Skin epidermis (tissue), 12 donors: Measurements from ENCODE around the gene PGM2.
A peak's percentile ranks its signal among the peaks of the same experiment; 100 is the strongest.
"Not testable (repeated sequence)": the region's sequence is repeated elsewhere in the genome, so short reads cannot be mapped to it uniquely, and the experiment has no call there.

Experiments used
- H3K27ac ChIP-seq, 21 experiments: fragments of 200-600 bp; sonication (generic) in 11 of 21; one replicate each; pipeline ENCODE4 v1.5.0; 2020; ENCODE audit warnings: mild to moderate bottlenecking in 3 of 21, inconsistent platforms in 2 of 21, moderate library complexity in 2 of 21
- H3K4me3 ChIP-seq, 7 experiments: fragments of 200-600 bp; sonication (generic) in 2 of 7; one replicate each; pipeline ENCODE4 v1.5.0; 2020; ENCODE audit warnings: inconsistent platforms in 2 of 7, mild to moderate bottlenecking in 2 of 7, moderate library complexity in 1 of 7

The PGM2 gene

DNA sequence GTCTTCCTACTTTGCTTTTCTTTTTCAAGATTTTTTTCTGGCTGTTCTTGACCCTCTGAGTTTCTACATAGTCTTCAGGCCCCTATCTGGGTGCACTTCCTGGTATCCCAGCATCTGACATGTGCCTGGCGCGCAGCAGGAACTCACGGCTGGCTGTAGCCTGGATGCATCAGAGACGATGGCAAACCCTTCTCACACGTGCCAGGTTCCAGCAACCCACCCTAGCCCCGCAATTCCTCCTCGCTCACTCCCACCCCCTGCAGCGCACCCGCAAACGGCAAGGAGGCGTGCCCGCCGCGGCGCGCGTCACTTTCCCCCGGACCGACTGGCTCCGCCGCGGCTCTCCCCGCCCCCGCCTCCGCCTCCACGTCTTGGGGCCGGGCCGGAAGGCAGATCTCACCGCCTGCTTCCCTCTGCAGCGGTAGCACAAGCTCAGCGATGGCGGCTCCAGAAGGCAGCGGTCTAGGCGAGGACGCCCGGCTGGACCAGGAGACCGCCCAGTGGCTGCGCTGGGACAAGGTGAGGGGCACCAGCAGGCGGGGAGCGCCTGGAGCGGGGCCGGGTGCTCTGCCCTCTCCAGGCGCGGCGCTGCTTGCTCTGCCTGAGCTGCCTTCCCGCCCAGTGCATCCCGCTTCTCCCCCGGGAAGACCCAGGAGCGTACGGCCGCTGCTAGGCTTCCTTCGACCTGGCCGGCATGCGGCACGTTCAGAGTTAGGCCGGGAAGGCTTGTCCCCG lies at the start of gene PGM2:
Gene PGM2 (plus strand): TSS at position 392 of the 735 bp plus-strand sequence. CDS start 47 bp downstream, at position 439.
- Histone ChIP-seq H3K27ac (peak within 1 kb of the TSS; percentile 67 to 96 (median 89)), H3K4me3 (peak within 1 kb of the TSS; percentile 70 to 97 (median 94))

DNA sequence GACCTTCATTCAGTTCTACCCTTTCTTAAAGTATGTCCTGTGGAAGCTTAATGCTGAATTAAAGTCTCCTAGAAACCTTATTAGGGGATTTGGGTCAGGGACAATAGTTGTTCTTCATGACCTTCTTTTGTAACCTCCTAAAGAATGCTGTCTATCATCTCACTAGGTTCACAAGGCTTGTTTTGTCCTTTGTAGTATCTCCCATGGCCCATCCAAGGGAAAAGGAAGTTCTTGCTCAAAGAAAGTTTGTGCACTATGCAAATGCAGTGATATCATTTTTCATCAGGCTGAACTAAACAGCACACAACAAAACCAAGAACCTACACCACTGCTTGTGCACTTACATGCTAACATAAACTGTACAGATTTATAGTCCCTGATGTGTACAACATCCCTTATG lies 46.6 kb upstream of the PGM2 start:
- Histone ChIP-seq H3K4me3 (no peak overlapping the region), H3K27ac (peak overlapping the region in 1 of 21 experiments; percentile 21)

DNA sequence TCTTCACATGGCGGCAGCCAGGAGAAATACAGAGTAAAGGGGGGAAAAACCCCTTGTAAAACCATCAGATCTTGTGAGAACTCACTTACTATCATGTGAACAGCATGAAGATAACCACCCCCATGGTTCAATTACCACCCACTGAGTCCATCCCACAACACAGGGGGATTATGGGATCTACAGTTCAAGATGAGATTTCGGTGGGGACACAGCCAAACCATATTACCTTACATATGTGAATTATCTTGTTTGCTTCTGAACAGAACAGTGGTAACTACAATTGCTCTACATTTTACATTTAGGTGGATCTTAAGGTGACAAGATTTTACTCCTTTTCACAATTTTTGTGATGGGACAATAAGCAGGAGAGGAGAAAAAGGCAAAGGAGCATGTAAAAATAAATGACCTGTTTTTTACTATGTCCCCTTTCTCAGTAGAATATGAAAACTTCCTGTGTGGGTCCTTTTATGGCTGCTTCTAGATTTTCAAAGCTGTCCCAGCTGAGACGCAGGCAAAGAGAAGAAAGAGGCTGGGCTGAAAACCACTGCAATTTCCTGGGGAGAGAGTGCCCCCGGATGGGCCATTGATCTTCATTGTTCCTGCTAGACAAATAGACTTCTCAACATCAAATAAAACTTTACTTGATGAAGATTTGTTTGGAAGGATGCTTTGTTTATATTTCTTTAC lies 45.9 kb upstream of the PGM2 start:
- H3K4me3 ChIP-seq, result no peak overlapping the region
- H3K27ac ChIP-seq, result peak overlapping the region in 2 of 21 experiments; percentile 21 to 44

DNA sequence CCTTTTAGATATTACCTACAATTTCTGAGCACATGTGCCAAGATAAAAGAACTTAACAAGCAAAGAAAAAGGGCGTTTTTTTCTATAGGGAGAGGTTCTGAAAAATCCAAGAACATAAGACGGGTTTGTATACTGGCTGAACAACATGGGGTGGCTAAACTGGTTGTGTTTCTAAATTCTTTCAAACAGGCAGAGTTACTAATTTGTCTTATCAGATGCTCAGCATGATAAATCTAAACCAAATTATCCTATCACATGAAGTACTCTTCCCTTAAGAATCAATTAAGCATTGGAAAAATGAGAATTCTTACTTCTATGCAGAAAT lies 45.4 kb upstream of the PGM2 start:
- H3K27ac ChIP-seq, result peak overlapping the region in 2 of 21 experiments; percentile 29 to 44
- H3K4me3 ChIP-seq, result no peak overlapping the region

DNA sequence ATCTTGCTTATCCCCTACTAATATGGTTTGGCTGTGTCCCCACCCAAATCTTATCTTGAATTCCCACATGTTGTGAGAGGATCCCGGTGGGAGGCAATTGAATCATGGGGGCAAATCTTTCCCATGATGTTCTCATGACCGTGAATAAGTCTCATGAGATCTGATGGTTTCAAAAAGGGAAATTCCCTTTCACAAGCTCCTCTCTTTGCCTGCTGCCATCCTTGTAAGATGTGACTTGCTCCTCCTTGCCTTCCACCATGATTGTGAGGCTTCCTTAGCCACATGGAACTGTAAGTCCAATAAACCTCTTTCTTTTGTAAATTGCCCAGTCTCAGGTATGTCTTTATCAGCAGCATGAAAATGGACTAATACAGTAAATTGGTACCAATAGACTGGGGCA lies 40.2 kb upstream of the PGM2 start:
- not testable (repeated sequence) for H3K4me3 ChIP-seq, H3K27ac ChIP-seq

DNA sequence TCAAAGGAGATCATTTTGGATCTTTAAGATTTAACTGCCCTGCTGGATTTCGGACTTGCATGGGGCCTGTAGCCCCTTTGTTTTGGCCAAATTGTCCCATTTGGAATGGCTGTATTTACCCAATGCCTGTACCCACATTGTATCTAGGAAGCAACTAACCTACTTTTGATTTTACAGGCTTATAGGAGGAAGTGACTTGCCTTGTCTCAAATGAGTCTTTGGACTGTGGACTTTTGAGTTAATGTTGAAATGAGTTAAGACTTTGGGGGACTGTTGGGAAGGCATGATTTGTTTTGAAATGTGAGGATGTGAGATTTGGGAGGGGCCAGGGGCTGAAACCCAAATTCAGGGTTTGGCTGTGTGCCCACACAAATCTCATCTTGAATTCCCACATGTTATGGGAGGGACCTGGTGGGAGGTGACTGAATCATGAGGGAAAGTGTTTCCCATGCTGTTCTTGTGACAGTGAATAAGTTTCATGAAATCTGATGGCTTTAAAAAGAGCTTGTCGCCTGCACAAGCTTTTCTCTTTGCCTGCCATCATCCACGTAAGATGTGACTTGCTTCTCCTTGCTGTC lies 38.5 kb upstream of the PGM2 start:
- not testable (repeated sequence) for H3K27ac ChIP-seq, H3K4me3 ChIP-seq

DNA sequence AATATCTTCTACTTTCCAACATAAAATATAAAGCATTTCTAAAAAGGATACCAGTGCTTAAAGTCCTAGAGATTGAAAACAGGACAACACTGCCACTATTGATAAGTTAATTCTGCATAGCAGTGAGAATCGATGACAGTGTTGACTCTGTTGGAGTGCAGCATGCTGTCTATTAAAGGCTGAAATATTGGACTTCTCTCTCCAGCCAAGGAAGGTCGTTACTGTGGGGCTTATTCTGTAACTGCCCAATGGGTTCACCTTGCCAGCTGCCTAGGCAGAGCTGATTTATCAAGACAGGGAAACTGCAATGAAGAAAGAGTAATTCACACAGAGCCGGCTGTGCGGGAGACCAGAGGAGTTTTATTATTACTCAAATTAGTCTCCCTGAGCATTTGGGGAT lies 37.7 kb upstream of the PGM2 start:
- no peak overlapping the region for H3K4me3 ChIP-seq

DNA sequence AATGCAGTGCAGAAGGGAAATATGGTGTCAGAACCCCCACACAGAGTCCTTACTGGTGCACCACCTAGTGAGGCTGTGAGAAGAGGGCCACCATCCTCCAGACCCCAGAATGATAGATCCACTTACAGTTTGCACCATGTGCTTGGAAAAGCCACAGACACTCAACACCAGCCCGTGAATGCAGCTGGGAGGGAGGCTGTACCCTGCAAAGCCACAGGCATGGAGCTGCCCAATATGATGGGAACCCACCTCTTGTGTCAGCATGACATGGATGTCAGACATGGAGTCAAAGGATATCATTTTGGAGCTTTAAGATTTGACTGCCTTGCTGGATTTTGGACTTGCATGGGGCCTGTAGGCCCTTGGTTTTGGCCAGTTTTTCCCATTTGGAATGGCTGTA lies 34.2 kb upstream of the PGM2 start:
- H3K4me3 ChIP-seq, result no peak overlapping the region

More for the DNA sequence above, 37.7 kb upstream of the PGM2 start:
- H3K27ac ChIP-seq, result no peak overlapping the region

DNA sequence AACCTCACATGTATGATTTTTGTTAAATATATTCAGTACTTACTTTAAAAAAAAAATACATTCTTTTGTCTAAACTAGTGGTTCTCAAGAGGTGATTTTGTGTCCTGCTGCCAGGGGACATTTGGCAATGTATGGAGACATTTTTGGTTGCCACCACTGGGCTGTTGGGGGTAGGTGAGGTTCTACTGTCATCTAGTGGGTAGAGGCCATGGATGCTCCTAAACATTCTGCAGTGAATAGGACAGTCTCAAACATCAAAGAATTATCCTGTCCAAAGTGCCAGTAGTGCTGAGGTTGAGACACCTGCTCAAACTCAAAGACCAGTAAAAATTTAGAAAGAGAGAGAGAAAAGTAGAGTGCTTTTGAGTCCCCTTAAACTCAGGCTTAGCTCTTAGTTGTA lies 32.9 kb upstream of the PGM2 start:
- H3K4me3 ChIP-seq, result no peak overlapping the region

More for the DNA sequence above, 34.2 kb upstream of the PGM2 start:
- H3K27ac ChIP-seq, result no peak overlapping the region

DNA sequence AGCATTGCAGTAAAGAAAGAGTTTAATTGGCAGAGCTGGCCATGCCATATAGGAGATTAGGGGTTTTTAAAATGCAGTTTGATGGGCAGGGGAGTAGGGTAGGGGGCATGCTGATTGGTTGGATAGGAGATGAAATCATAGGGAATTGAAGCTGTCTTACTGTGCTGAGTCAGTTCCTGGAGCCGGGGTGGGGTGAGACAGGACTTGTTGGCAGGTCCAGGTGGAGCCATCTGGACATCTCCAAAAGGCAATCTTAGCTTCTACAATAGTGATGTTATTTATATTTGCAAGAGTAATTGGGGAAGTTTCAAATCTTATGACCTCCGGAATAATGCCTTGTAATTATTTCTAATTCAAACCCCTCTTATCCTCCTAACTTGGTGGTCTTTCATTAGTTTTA lies 32.4 kb upstream of the PGM2 start:
- no peak overlapping the region for H3K27ac ChIP-seq
- no peak overlapping the region for H3K4me3 ChIP-seq

More for the DNA sequence above, 32.9 kb upstream of the PGM2 start:
- no peak overlapping the region for H3K27ac ChIP-seq

DNA sequence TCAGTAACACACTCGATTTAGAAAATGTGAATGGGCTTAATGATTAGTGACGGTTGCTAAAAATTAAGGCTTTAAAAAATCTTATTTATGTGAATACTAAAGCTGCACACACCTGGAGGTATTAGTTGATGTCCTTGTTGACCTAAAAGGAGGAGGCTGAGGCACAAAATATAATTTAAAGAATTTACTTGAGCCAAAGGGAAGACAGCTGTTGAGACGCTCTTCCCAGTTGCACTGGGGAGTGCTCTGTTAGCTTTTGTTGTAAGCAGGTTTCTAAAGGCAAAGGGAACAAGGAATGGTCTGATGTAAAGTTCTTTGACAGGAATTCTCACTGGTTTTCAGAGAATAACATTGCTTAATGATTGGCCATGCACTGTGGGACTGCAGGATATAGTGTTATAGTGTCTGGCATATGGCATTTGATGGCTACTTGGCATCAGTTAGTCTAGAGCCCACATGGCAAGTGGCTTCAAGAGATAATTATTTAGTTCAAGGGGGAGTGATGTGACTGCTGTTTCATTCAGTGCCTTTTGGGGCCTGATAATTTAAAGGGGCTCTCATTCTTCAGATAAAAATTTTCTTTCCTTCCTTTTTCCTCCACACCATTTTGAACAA lies 30.8 kb upstream of the PGM2 start:
- Histone ChIP-seq H3K4me3 (no peak overlapping the region), H3K27ac (no peak overlapping the region)

DNA sequence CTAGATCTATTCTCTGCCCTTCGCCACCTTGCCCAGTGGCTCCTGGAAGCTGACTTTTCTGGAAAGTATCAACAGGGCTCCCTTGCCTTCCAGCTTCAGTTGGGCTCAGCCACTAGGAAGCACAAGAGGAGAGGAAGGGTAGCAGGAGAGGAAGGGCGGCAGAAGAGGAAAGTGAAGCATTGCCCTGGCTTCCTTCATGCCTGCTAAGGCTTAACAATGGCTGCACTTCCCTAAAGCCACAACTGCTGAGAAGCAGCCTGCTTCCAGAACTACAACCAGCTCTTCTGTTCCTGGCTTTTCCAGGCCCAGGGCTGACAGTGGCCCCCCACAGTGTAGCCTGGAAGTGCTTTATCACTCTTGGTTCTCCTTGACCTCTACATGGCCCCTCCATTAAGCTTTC lies 29.1 kb upstream of the PGM2 start:
- Histone ChIP-seq H3K27ac (no peak overlapping the region), H3K4me3 (no peak overlapping the region)

DNA sequence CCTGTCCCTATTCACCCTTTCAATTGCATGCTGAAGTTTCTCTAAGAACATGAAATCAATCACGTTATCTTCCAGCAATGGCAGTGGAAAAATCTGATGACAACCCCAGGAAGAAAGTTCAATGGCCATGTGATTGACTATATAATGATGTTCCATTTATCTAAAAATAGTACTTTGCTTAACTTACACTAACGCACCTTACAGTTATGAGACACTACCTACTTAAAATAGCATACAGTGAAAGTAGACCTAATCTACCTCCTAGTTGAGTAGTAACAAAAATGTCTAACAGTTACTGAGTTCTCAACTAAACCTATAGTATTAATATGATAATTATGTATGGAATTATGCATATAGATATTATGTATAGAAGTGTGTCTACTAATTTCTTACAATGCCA lies 28.6 kb upstream of the PGM2 start:
- Histone ChIP-seq H3K4me3 (no peak overlapping the region), H3K27ac (no peak overlapping the region)

DNA sequence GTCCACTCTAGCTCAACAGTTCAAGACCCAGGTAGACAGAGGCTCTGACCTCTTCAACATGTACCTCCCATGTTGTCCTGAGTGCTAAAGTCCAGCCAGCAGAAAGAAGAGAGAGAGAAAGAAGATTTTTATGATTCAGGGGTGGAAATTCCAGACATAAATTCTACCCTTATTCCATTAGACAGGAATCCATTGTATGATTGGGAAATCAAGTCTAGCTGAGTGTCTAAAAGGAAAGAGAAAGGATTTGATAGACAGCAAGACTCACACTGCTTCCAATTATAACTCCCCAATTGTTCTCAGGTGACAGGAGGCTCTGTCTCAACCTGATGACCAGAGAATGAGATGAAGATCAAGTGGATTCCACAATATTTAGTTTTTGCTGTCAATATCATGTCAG lies 27.9 kb upstream of the PGM2 start:
- Histone ChIP-seq H3K27ac (no peak overlapping the region), H3K4me3 (no peak overlapping the region)

DNA sequence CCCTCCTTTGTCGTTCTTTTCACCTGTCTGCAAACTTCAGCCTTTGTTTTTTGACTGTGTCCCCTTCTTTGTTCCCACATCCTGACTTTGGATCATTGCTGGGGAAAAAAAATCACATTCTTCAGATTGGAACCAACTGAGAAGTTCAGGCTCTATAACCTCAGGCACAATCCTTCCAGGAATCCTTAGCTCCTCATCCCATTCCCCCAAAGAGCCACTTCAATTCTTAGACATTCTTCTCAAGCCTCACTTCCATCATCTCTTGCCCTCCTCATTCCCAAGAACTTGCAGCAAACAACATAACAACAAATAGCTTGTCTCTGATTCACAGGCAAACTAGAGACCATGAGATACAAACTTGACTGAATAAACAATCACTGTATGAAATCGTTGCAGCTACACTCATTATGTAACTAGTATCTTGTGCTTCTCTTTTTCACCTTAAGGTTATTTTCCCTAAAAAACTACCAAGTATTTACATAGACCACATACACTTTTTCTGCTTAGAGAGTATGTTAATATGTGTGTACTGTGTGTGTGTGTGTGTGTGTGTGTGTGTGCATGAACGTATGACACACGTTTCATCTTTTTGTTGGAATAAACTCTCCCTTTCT lies 26.4 kb upstream of the PGM2 start:
- Histone ChIP-seq H3K27ac (no peak overlapping the region), H3K4me3 (no peak overlapping the region)

DNA sequence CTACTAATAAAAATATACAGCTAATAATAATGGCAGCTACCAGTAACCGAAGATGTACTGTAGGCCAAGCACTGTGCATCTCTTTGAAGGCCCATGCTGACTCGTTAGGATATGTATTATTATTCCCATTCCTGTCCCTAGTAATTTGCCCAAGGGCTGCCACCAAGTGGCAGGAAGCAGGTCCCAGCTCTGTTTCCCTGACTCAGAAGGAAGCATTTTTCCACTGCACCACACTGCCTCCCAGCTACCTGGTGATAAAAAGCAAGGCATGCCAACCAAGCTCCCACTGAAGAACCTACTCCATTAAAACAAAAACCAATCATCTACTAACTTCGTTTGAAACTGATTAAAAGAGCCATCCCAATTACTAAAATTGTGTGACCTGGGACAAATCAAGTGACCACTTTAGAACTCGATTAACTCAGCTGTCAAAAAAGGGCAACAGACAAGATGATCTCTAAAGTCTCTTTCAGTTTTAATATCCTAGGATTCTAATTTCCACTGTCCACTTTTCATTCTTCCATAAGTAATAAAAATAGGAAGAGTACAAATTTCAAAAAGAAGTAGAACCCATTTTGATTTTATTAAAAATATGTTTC lies 24.3 kb upstream of the PGM2 start:
- Histone ChIP-seq H3K27ac (no peak overlapping the region), H3K4me3 (no peak overlapping the region)

DNA sequence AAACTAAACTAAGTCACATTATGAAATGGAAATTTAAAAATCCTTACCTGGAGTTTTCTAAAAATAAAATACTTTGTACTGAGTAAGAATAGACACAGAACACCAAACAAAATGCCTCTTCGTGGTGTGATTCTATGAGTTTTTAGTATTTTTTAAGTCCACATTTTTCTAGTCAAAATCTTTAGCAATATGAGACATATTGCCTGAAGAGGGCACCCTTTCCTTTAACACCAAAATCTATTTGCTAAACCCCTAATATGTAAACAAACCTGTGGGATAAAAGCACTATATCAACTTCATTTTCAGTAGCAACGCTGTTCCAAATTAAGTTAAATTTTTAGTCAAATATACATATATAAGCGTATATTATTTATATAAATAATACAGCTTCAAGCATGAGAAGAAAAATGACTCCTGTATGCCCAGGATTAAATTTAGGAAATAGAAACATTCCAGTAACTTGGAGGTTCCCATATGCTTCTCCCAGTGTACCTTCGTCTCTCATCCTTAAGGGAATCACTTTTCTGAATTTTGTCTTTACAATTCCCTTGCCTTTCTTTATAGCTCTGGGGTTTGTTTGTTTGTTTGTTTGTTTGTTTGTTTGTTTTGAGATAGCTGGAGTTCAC lies 23.0 kb upstream of the PGM2 start:
- H3K27ac ChIP-seq, result no peak overlapping the region
- H3K4me3 ChIP-seq, result no peak overlapping the region

DNA sequence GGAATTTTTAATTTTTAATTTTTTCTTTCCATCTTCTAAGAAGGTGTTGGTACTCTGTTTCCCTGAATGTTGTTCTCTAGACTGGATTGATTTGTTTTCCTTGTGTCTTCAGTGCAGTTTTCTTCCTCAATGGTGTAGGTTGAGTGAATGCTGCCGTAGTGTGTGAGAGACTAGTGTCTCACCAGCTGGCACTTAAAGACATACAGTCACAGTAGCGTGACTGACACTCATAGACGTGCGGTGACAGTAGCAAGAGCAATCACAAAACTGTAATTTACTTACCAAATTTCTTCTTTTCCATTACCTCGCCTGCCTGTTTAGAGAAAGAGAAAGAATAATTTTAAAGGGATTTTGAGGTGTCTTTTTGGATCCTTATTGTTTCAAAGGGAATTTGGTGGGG lies 21.4 kb upstream of the PGM2 start:
- Histone ChIP-seq H3K27ac (no peak overlapping the region), H3K4me3 (no peak overlapping the region)

DNA sequence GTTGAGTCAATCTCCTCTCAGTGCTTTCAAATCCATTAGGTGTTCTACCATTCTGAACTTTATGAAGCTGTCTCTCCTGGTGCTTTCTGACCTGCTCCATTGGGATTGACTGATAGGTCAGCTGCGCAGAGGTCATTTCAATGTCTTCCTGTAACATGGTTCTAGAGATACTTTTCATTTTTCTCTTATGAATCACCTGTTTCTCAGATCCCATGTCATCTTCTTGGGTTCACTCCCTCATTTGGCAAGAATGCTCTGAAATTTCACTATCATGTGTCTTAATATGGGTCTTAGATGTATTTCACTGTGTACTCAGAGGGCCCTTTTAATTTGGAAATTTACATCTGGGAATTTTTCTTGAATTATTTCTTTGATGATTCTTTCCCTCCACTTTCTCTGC lies 13.8 kb upstream of the PGM2 start:
- H3K27ac ChIP-seq, result no peak overlapping the region

DNA sequence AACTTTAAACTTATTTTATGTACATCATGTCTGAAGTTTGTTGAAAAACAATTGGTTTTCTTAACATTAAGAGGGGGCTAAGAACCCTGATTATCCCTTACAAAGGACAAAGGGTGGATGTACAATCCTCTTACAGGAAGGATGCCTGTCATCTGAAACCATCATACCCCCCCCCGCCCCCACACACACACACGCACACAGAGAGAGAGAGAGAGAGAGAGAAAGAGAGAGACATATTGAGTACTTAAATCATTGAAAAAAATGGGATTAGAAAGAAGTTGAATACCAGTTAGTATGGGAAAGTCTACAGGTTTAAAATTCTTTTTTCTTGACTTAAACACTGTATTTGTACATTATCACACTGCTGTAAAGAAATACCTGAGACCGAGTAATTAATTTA lies 10.9 kb upstream of the PGM2 start:
- Histone ChIP-seq H3K4me3 (no peak overlapping the region), H3K27ac (no peak overlapping the region)

More for the DNA sequence above, 13.8 kb upstream of the PGM2 start:
- H3K4me3 ChIP-seq, result no peak overlapping the region
